ENCODE measurements around the gene TIGD7.
A peak's percentile ranks its signal among the peaks of the same experiment; 100 is the strongest.

DNA sequence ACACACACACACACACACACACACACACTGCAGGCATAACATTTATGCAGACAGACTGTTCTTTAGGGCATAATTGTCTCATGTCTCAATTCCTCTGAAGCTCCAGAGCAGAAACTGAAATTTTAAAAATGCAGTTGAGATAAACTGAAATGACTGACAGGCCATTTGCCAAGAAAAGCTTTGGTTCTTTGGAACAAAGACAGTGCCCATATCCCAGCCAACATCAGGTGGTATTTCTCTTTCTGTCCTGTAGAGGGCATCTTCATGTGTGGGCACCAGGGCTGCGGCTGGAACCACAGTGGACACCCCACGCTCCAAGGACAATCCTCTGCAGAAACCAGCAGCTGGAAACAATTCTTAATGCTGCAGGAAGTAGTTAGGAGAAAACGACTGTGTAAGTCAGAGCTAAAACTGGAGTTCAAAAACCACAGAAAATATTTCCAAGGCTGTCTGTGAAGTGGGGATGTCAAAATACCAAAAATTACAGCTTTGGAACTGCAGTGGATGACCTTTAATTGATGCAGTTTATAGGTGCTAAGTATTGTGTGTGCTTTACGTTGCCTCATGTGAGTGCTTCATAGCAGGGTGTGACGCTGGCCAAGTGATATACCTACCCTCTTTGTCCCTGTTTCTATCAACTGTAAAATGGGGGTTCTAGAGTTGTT is 38.2 kb downstream of the TIGD7 start:
- TF ChIP-seq, protein P1, sequence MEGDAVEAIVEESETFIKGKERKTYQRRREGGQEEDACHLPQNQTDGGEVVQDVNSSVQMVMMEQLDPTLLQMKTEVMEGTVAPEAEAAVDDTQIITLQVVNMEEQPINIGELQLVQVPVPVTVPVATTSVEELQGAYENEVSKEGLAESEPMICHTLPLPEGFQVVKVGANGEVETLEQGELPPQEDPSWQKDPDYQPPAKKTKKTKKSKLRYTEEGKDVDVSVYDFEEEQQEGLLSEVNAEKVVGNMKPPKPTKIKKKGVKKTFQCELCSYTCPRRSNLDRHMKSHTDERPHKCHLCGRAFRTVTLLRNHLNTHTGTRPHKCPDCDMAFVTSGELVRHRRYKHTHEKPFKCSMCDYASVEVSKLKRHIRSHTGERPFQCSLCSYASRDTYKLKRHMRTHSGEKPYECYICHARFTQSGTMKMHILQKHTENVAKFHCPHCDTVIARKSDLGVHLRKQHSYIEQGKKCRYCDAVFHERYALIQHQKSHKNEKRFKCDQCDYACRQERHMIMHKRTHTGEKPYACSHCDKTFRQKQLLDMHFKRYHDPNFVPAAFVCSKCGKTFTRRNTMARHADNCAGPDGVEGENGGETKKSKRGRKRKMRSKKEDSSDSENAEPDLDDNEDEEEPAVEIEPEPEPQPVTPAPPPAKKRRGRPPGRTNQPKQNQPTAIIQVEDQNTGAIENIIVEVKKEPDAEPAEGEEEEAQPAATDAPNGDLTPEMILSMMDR (IDR thresholded peaks at IDR 0.05), result peak in 1 of 3 donors; percentile 16
- TF ChIP-seq POLR2A (IDR thresholded peaks at IDR 0.05) (no peak), POLR2AphosphoS5 (IDR thresholded peaks at IDR 0.05) (no peak)

All from breast epithelium (tissue), 3 donors.